Forelimb muscle (tissue), 1 donor: ENCODE results near the gene PTPRG. TPM values are rescaled to one million over a fixed set of nuclear protein-coding genes. Genes with fewer than 3 reads are reported as not detected.

Experiments
- DNase-seq: peaks from one replicate; pipeline ENCODE4 v3.0.0-alpha.2; 2013; ENCODE audit warnings: low read depth
- polyA plus RNA-seq: library from polyadenylated mRNA; unstranded; fragments of 120-200 nt; gene quantifications from one replicate; pipeline ENCODE4 v1.2.1, GENCODE V29; 2013; ENCODE audit not compliant: insufficient read length

The PTPRG gene
- polyA plus RNA-seq, 1 donor = 24.2 TPM

DNA sequence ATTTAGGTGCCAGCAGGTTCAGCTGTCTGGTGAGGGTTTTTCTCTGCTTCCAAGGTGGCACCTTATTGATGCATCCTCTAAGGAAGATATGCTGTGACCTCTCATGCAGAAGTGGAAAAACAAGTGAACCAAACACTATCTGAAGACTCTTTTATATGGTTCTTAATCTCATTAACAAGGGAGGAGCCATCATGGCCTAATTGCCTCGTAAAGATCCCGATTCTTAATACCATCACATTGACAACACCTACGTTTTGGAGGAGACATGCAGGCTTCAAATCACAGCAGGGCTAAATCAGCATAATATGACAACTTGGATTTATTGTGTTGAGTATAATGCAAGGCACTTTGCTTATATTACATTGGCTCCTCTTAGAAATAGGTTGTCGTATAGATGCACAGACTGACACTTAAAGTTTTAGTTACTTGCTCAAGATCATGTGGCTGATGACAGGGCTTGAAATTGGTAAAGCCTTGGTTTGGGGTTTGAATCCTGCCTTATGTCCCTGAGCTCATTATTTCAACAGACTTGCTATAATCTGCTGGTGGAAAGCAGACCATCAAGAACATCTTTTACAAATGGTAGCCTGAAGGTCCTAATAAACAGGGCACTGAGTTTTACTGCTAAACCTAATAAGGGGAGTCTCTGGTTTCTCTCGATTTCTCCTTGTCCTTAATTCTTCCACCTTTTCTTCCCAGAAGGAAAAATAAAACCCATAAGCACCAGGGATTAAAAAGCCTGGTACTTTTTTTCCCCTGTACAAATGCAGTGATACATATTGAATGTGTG lies 88.2 kb downstream of the PTPRG start:
- no peak for DNase-seq

DNA sequence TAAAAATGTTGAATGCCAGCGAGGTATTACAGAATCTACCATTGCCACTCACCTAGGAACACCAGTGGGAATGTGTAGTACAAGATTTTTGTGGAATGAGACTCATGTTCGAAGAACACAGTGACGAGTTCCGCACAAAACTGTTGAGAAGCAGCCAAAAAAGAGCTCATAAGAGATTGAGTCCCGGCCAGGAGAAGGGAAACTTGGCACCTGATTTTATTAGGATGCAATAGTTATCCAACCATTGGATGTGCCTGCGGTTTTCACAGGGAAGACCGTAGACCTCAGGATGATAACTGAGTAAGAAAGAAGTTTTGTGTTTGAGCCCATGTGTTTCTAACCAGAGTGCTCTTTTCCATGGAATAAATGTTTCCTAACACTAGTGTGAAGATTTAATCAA lies 88.9 kb downstream of the PTPRG start:
- DNase-seq = peak; percentile 70

DNA sequence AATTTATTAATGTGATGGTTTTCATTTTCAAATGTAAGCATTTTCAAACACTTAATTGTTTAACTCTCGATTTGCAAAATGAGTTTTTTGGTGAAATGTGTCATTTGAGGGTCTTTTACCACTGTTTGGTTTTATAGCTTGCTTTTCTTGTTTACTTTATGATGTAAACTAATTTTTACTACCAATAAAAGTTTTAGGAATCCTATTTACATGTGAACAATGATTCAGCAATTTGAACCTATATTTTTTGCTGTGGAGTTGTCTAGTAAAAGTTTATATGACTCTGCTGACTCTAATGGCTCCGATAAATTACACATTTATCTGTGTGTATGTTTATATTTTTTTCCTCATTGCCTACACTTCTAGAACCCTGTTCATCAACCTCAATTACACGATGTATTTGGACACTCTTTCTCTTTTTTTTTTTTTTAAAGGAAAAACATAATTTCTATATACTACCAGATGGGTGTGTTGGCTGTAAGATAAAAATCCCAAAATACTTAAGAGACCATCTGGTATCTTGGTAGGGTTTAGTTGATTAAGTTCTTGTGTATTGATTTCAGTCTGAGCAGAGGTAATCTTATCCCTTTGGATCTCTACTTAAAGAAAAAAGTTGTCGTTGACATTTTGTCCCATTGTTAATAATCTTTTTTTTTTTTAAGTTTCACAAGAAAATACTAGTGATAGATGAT lies 89.5 kb downstream of the PTPRG start:
- DNase-seq = no peak

DNA sequence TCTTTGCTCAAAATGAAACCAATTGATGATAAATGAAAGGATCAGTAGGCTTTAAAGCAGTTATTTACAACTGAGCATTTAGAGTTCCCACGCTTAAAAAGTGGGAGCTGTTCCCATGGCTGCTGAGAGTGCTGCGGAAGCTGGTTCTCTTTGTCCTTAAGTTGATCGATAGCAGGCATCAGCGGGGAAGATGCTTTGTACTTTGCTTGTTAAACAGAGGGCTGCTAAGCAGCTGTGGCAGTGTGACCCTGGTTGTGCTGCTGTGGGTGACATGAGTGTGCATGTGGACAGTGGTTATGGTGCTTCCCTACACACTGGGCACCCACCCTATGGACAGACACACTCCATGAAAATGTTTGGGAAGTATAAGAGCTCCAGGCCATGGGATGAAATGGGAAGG lies 96.3 kb downstream of the PTPRG start:
- DNase-seq = no peak

DNA sequence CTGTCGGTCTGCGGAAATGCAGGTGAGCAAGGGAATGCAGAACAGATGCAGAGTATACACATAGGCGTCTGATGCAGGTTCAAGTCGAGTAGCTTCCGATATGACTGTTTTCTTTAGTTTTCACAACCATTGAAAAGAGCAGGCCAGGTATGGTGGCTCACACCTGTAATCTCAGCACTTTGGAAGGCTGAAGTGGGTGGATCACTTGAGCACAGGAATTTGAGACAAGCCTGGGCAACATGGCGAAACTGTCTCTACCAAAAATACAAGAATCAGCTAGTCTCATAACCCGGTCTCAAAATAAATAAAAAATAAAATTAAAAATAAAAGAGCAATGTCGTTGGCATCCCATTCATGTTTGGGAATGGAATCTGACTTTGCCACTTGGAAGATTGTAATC lies 101.5 kb downstream of the PTPRG start:
- no peak for DNase-seq

DNA sequence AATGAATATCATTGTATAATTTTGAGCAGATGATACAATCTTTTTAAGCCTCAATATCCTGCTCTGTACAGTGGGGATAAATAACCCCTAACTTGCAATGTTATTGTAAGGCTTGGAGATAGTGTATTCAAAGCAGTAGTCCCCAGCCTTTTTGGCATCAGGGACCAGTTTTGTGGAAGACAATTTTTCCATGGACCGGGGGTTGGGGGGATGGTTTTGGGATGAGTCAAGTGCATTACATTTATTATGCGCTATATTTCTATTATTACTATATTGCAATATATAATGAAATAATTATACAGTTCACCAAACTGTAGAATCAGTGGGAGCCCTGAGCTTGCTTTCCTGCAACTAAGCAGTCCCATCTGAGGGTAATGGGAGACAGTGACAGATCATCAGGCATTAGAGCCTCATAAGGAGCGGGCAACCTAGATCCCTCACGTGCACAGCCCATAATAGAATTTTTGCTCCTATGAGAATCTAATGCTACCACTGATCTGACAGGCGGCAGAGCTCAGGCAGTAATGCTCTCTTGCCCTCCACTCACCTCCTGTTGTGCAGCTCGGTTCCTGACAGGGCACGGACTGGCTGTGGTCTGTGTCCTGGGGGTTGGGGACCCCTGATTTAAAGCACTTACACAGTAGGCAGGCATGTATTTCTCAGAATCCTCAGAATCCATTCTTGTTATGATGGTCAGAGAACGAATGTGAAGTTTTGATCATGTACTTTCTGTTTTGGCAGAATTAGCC lies 102.2 kb downstream of the PTPRG start:
- DNase-seq = no peak

DNA sequence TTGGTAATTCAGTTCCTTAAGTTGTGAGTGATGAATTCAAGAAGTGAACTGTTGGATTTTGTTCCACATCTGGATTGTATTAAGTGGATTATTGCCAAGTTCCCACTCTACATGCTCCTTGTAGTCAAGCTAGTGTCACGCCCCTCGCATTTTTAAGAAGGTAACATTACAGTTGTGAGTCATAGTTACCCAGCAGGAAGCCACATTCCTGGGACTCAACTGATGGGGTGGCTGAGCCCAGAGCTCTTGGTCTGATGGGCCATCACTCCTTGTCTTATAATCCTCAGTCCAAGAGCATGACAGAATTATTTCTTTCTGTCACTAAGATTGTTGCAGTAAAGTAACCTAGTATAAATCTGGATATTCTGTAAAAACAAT lies 102.7 kb downstream of the PTPRG start:
- DNase-seq = peak; percentile 80

DNA sequence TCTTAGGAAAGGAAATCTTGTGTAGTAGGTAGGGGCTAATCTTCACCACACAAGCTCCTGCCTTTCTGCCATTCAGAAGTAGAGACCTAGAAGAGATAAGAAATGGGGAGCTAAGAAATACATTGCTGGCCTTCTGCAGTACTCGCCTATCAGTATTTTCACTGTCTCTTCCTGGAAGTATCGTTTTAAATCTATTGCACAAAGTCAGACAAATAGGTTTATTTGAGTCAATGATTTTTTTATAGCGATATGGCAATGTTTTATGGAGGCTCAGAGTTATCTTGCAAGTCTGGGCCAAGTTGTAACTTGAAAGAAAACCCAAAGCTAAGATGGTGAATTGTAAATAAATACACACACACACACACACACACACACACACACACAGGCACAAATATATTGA lies 103.8 kb downstream of the PTPRG start:
- no peak for DNase-seq

DNA sequence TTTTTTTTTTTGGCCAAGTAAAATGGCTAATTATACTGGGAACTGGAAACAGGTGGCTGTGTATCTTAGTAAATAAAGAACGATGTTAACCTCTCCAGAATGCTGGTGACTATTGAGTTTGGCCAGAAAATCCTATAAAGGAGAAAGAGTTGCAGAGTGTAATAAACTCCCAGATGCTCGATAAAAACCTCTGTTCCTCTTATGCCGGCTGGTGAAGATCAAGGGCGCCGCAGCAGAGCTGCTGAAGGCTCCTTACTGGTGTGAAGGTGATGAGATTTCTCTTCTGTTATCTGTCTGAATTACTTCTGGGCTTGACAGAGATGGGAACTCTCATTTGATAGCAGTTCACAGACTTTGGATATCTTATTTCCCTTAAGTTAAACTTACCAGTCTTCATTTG lies 104.6 kb downstream of the PTPRG start:
- DNase-seq = no peak

DNA sequence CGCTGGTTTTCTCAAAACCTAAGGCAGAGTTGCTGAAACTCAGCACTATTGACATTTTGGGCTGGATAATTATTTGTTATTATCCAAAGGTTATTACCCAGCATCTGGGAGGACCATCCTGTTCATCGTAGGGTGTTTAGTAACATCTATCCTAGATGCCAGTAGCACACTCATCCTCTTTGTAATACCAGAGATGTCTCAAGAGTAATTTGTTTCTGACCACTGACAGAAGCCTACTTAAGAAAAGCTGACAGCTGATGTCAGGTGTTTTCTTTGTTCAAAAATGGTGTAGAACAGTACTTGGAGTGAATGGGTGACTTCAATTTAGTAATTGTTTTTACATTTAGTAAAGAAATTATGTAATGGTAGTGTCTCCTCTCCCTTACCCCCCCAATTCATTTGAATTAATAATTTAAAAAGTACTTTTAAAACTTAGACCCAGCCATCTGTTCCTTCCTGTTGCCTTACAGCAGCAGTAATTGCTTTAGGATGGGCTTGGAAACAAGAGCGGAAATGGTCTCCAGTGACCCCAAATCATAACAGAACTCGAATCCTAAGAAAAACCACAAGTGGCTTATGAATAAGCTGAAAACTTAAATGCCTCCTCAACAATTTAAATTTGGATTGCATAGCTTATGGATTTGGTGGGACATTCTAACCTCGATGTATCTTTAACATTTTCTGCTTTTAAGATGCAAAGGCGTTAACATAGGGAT lies 105.4 kb downstream of the PTPRG start:
- no peak for DNase-seq

DNA sequence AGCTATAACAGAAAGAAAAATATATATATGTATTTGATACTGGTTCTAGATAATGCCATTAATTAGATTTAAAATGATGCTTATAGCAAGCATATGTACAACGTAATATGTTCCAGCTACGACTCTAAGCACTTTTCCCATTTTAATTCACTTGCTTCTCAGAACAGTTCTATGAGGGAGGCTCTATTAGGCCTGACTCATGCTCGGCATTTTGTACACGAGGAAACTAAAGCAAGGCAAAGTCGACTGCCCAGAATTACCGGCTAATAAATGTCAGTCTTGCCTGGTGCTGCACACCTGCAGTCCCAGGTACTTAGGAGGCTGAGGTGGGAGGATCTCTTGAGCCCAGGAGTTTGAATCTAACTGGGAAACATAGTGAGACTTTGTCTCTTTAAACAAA lies 106.0 kb downstream of the PTPRG start:
- DNase-seq = no peak

DNA sequence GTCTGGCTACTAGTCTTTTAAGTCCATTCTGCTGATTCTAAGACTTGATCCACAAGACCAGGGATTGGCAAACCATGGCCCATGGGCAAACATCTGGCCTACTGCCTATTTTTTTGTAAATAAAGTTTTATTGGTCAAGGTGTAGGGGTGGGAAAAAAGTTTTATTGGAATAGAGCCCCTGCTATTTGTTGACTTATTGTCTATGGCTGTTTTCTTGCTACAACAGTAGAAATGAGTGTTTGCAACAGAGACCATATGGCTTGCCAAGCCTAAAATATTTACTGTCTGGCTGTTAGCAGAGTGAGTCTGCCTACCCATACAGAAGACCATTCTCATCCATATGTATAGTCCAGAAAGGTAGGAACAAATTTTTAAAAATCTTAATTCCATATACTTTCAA lies 106.4 kb downstream of the PTPRG start:
- DNase-seq = no peak

DNA sequence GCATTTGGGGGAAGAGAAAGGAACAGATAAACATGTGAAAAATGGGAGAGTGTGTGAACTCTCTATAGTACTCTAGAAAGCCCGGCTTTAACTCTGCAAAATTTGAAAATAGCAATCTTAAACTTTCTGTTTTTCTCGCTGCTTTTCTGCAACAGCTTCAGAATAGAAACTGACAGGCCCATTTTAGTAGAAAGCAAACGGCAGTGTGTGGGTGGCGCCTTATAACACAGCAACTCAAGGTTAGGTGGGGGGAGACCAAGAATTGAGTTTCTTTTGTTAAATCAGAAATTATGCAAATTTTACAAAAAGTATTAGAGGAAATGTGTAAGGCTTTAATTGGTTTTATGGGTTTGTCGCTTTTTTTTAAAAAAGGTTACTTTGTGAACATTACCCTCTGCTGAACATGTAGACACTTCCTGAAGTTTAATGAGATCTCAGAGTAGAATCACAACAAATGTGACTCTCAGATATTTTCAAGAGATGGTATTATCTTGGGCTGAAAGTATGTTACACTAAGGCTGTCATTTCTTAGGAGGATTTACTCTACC lies 107.0 kb downstream of the PTPRG start:
- DNase-seq = no peak

DNA sequence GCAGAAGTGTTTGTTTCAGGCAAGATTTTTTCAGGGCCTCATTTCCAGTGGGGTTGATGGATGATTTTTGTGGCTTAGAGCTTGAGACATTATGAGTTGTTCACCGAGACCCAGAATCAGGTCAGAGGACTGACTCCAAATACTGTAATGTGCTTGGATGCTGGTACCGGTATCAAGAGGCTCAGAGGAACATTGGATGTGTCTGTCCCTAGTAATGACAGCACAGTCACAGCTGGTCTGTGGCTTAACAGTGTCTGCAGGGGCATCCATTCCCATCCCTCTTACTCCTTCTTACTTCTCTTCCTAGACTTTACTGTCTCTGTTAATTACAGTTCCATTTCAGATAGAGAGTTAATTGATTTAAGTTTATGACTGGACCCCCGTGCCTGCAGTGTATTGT lies 107.8 kb downstream of the PTPRG start:
- DNase-seq = no peak

DNA sequence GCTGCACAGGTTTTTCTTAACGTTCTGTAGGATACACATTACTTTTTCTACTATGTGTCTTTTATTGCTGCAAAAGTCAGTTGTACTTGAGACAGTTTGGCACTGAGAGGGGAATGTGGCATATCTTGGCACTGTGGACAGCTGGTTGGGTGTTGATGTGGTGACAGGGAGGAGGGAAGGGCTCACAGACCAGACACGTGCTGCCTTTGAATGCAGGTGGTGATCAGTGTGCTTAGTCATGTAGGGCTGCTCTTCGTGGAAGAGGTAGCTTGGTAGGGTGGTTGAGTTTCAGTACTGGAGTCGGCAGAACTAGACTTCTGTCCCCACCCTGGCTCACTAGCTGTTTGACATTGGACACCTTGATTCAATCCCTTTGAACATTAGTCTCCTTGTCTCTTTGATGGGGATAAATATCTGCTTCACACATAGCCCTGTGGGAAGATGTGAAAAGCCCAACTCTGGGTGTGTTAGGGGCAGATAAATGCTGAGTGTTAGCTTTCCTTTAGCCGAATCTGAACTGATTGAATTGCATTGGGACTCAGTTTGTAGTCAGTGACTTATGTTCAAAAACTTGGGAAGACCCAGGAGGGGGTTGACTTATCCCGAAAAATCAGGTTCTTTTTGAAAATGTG lies 108.4 kb downstream of the PTPRG start:
- no peak for DNase-seq

DNA sequence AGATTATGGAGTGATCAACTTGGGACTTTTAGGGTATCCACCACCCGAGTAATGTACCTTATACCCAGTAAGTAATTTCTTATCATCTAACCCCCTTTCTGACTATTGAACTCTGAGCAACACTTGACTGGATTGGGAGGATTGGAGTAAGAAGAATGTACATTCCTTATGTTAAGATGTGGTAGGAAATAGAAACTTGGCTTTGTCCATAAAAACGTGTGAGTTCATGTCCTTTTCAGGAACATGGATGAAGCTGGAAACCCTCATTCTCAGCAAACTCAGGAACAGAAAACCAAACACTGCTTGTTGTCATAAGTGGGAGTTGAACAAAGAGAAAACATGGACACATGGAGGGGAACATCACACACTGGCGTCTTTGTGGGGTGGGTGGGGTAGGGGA lies 112.3 kb downstream of the PTPRG start:
- no peak for DNase-seq

DNA sequence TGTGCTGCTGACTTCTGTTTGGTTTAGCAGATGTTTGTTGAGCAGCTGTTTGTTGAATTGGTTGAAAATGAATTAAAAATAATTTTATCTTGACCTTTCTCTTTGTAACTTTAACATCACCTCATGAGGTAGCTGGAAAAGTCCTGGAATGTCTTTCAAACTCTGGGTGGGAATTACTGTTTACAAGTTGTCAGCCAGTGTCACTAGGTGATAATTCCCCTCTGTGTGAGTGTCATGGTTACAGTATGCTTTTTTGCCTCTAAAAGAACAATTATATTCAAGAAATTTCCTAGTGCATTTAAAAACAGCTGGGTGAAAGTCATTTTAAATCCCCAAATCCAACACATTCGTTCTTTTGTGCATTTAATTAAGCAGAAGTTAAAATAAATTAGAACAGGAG lies 113.2 kb downstream of the PTPRG start:
- DNase-seq = no peak

DNA sequence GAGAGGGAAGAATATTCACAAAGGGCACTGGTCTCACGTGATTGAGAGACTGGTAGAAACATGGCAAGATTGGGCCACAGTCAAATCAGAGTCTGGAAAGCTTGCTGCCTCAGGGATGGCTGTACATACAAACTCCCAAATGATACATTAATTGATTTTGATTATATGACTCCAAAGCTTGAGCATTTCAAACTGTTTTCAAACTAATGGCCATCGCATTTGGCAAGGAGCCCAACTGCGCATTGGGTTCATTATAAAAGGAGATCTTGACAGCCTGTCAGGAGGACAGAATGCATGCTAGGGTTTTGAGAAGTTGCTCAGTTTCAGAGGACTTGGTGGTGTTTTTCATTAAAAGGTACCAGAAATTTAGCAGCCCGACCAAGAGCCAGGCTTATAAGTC lies 117.7 kb downstream of the PTPRG start:
- no peak for DNase-seq

DNA sequence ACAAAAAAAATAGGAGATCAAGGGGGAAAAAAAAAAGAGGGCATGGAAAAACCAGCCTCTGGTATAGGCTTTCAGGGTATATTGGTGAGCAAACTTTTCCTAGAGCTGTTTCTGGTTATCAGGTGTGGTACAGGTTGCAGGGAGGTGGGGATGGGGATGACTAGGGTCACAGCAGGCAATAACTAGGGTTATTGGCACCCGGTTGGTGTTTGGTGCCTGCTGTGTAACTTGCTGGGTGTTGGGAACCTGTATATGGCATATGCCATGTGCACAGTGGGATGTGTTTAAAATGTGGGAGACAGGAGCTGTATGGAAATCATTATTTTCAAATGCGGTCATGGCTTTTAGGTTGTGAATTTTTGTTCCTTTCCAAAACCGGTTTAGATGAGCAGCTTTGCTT lies 119.2 kb downstream of the PTPRG start:
- no peak for DNase-seq

DNA sequence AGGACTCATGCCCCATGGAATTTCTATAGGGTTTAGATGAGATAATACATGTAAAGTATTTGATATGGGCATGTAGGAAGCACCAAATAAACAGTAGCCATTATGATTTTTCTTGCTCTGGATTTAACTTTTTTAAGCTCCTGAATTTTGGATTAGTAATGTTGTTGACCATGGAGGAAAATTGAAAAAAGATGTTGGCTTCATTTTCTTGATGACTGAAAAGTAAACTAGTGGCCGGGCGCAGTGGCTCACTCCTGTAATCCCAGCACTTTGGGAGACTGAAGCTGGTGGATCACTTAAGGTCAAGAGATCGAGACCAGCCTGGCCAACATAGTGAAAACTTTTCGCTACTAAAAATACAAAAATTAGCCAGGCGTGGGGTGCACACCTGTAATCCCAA lies 120.3 kb downstream of the PTPRG start:
- no peak for DNase-seq
